ENCODE results near the gene RNF144B. TPM values are rescaled to one million over a fixed set of nuclear protein-coding genes. Genes with fewer than 3 reads are reported as not detected.

RNF144B gene
- total RNA-seq, 4 donors from 2014 or later = 67.3 to 143 (median 114) TPM

DNA sequence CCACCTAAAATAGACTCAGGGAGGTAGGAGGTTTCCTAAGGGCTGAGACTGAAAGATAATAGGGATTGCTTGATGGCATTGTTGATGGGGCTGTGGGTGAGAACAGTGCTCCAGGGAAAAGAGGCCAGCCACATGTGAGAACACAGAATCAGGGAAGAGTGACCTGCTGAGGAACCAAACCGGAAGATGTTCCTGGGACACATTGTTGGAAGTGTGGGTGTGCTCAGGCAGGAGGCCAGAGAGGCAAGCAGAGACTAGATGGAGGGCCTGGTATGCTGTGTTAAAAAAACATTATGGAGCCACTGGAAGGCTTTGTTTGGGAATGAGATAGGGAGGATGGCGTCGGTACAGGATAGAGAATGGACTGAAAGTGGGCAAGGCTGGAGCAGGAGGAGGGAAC, 23.3 kb downstream of the RNF144B start:
- no peaks in the 10 kb centered on the region for H3K27me3 ChIP-seq
- WGBS, 2 donors = 68 to 69% methylated on average over 3 of the region's 3 CpGs
- peaks cover 24 to 33% of the 10 kb centered on the region in 2 donors for H3K4me1 ChIP-seq
- intact Hi-C loops (cut with DNase I) = no loop called here
- no peak overlapping the region for H3K4me3 ChIP-seq (replicated peaks in 1 of 3)
- TF ChIP-seq, protein P1, sequence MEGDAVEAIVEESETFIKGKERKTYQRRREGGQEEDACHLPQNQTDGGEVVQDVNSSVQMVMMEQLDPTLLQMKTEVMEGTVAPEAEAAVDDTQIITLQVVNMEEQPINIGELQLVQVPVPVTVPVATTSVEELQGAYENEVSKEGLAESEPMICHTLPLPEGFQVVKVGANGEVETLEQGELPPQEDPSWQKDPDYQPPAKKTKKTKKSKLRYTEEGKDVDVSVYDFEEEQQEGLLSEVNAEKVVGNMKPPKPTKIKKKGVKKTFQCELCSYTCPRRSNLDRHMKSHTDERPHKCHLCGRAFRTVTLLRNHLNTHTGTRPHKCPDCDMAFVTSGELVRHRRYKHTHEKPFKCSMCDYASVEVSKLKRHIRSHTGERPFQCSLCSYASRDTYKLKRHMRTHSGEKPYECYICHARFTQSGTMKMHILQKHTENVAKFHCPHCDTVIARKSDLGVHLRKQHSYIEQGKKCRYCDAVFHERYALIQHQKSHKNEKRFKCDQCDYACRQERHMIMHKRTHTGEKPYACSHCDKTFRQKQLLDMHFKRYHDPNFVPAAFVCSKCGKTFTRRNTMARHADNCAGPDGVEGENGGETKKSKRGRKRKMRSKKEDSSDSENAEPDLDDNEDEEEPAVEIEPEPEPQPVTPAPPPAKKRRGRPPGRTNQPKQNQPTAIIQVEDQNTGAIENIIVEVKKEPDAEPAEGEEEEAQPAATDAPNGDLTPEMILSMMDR (IDR thresholded peaks at IDR 0.05) = no peak
- TF ChIP-seq POLR2A (IDR thresholded peaks at IDR 0.05) = no peak
- no peaks in the 10 kb centered on the region for H3K9me3 ChIP-seq
- peak; percentile 25 to 28 for DNase-seq
- peak overlapping the region in 2 of 3 donors; percentile 1 to 30 for H3K27ac ChIP-seq
- H3K36me3 ChIP-seq = no peaks in the 10 kb centered on the region

DNA sequence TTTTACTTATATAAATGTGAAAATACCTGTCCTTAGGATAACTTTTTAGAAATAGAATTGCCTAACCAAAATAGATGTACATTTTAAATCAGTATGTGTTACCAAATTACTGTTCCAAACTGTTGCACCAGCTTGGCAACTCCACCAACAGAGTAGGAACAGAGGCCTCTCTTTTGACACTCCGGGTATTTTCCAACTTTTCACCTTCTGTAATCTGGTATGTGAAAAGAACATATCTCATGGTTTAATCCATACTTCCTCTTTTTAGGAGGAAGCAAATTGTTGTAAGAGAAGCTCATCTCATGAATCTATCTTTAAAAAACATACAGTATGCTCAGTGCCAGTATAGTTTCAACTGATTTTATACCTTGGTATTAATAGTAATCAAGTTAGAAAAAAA, 24.9 kb downstream of the RNF144B start:
- no peak overlapping the region for H3K4me3 ChIP-seq (replicated peaks in 1 of 3)
- peaks cover 34 to 47% of the 10 kb centered on the region in 2 donors for H3K4me1 ChIP-seq
- no peaks in the 10 kb centered on the region for H3K9me3 ChIP-seq
- no peaks in the 10 kb centered on the region for H3K27me3 ChIP-seq
- WGBS, 2 donors = 70 to 77% methylated on average over 1 of the region's 1 CpG
- TF ChIP-seq, protein P1 (IDR thresholded peaks at IDR 0.05) = no peak
- TF ChIP-seq POLR2A (IDR thresholded peaks at IDR 0.05) = no peak
- H3K27ac ChIP-seq = peak overlapping the region in 2 of 3 donors; percentile 2 to 16
- no peaks in the 10 kb centered on the region for H3K36me3 ChIP-seq
- DNase-seq = no peak
- intact Hi-C loops (cut with DNase I) = no loop called here

DNA sequence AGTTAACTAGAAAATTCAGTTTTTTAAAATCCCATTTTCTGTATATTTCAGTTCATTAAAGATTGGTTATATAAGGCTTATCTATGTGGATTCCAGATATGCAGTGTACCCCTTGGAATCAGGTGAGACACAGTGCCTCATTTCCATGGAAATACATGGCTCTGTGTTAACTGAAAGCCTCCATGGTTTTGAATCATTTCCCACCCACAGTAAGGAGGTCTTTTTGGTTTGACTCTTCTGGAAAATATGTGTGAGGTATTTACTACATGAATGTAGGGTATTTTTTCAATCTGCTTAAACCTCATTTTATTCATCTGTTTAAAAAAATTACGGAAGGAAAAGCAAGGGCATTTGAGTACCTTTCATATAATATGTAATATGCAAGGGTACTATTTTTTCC, 25.5 kb downstream of the RNF144B start:
- DNase-seq = no peak
- TF ChIP-seq, protein P1 (IDR thresholded peaks at IDR 0.05) = no peak
- no peak for TF ChIP-seq POLR2A (IDR thresholded peaks at IDR 0.05)
- peaks cover 40 to 49% of the 10 kb centered on the region in 2 donors for H3K4me1 ChIP-seq
- no peaks in the 10 kb centered on the region for H3K9me3 ChIP-seq
- peak overlapping the region; percentile 2 to 16 (median 3) for H3K27ac ChIP-seq
- WGBS, 2 donors = 93 to 95% methylated on average over 1 of the region's 1 CpG
- no peaks in the 10 kb centered on the region for H3K27me3 ChIP-seq
- intact Hi-C loops (cut with DNase I) = no loop called here
- H3K4me3 ChIP-seq (replicated peaks in 1 of 3) = no peak overlapping the region
- no peaks in the 10 kb centered on the region for H3K36me3 ChIP-seq

DNA sequence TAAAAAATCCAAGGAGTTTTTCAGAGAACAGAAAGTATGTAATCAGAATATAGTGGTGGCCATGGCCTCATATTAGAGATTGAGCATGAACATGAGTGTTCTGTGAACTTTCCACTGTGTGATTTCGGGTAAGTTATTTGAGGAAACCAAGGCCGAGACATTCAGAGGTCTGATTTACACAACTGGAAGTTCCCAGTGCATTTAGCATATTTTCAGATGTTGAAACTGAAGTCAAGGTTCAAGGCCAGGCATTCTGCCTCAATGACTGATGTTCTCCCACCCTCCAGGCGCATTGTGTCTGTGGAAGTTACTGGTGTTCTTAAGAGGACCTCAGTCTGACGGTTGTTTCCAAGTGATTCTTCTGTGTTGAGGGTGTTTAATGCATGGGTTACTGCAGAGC, 26.2 kb downstream of the RNF144B start:
- no peaks in the 10 kb centered on the region for H3K27me3 ChIP-seq
- H3K4me3 ChIP-seq (replicated peaks in 1 of 3) = no peak overlapping the region
- DNase-seq = no peak
- H3K36me3 ChIP-seq = no peaks in the 10 kb centered on the region
- no peak for TF ChIP-seq POLR2A (IDR thresholded peaks at IDR 0.05)
- TF ChIP-seq, protein P1 (IDR thresholded peaks at IDR 0.05) = no peak
- WGBS, 2 donors = 86 to 88% methylated on average over 4 of the region's 4 CpGs
- intact Hi-C loops (cut with DNase I) = no loop called here
- H3K4me1 ChIP-seq = peaks cover 46 to 53% of the 10 kb centered on the region in 2 donors
- no peaks in the 10 kb centered on the region for H3K9me3 ChIP-seq
- H3K27ac ChIP-seq = peak overlapping the region in 1 of 3 donors; percentile 94

DNA sequence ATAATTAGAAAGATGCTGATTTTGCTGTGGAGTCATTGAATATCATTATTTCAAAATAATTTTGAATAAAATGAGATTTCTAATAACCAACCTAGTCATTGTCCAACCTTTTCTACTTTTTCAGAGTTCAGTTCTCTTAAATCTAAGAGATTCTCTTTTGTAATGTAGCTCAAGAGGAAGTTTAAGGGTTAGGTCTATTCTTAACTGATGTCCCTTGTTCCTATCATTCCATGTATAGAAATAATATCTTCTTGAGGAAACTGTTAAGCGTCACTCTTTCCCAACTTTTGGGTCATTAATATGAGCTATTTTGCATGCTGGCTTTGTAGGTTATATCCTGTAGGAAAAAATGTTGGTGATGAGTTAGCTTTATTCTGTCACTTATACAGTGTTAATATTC, 27.0 kb downstream of the RNF144B start:
- no peaks in the 10 kb centered on the region for H3K36me3 ChIP-seq
- no peaks in the 10 kb centered on the region for H3K9me3 ChIP-seq
- peak overlapping the region; percentile 82 to 94 (median 89) for H3K27ac ChIP-seq
- no peaks in the 10 kb centered on the region for H3K27me3 ChIP-seq
- intact Hi-C loops (cut with DNase I) = no loop called here
- DNase-seq = no peak
- TF ChIP-seq, protein P1 (IDR thresholded peaks at IDR 0.05) = no peak
- no peak for TF ChIP-seq POLR2A (IDR thresholded peaks at IDR 0.05)
- WGBS, 2 donors = 82 to 86% methylated on average over 1 of the region's 1 CpG
- no peak overlapping the region for H3K4me3 ChIP-seq (replicated peaks in 1 of 3)
- H3K4me1 ChIP-seq = peaks cover 52 to 60% of the 10 kb centered on the region in 2 donors

All from thyroid gland (tissue), 4 donors.